GDM1 (cell line): ENCODE data around the gene PRXL2B.
"Not testable (repeated sequence)": the region's sequence is repeated elsewhere in the genome, so short reads cannot be mapped to it uniquely, and the experiment has no call there.

Experiments
- DNase-seq: peaks from one replicate; lab custom pipeline; 2025; lab: John Stamatoyannopoulos, UW

PRXL2B gene

GRCh38 chr1:2612591-2613365 is 26.2 kb downstream of the PRXL2B start:
- DNase-seq: no peak

GRCh38 chr1:2614145-2614544 is 27.6 kb downstream of the PRXL2B start:
- no peak for DNase-seq

- DNase-seq: no peak
Observed at GRCh38 chr1:2617971-2618470, 31.4 kb downstream of the PRXL2B start.

- DNase-seq: no peak
Observed at GRCh38 chr1:2623571-2624337, 37.2 kb downstream of the PRXL2B start.

GRCh38 chr1:2624735-2625300 is 38.2 kb downstream of the PRXL2B start:
- DNase-seq: no peak

GRCh38 chr1:2625311-2625710 is 38.7 kb downstream of the PRXL2B start:
- no peak for DNase-seq

- DNase-seq: not testable (repeated sequence)
Observed at GRCh38 chr1:2625748-2626147, 39.2 kb downstream of the PRXL2B start.

GRCh38 chr1:2627746-2628145 is 41.2 kb downstream of the PRXL2B start:
- no peak for DNase-seq

GRCh38 chr1:2628191-2628932 is 41.8 kb downstream of the PRXL2B start:
- DNase-seq: no peak

GRCh38 chr1:2628933-2629626 is 42.5 kb downstream of the PRXL2B start:
- DNase-seq: no peak

GRCh38 chr1:2629627-2630497 is 43.3 kb downstream of the PRXL2B start:
- DNase-seq: no peak

GRCh38 chr1:2630498-2631135 is 44.0 kb downstream of the PRXL2B start:
- DNase-seq: no peak

GRCh38 chr1:2631136-2632050 is 44.8 kb downstream of the PRXL2B start:
- no peak for DNase-seq

GRCh38 chr1:2632051-2632430 is 45.5 kb downstream of the PRXL2B start:
- no peak for DNase-seq

- DNase-seq: no peak
Observed at GRCh38 chr1:2632561-2633361, 46.2 kb downstream of the PRXL2B start, which contains the start of gene MMEL1. TSS of gene MMEL1 (minus strand) at chr1:2633016. CDS start at chr1:2629484, 3,532 bp downstream.

- DNase-seq: no peak
Observed at GRCh38 chr1:2633366-2633935, 46.9 kb downstream of the PRXL2B start.

GRCh38 chr1:2633936-2634491 is 47.4 kb downstream of the PRXL2B start:
- DNase-seq: no peak
